Hindlimb muscle (tissue), 1 donor: Measurements from ENCODE around the gene FKBP6. TPM values are rescaled to one million over a fixed set of nuclear protein-coding genes. Genes with fewer than 3 reads are reported as not detected.
"Not testable (repeated sequence)": the region's sequence is repeated elsewhere in the genome, so short reads cannot be mapped to it uniquely, and the experiment has no call there.

Source experiments
- DNase-seq: peaks from one replicate; pipeline ENCODE4 v3.0.0-alpha.2; 2013
- polyA plus RNA-seq: library from polyadenylated mRNA; unstranded; fragments of 120-200 nt; gene quantifications from one replicate; pipeline ENCODE4 v1.2.1, GENCODE V29; 2013; ENCODE audit not compliant: insufficient read length

Gene FKBP6
- polyA plus RNA-seq, 1 donor = 0.12 TPM

GRCh38 chr7:73358590-73359275, 30.8 kb downstream of the FKBP6 start:
- no peak for DNase-seq

- DNase-seq = no peak
Measured at GRCh38 chr7:73359306-73359705, 31.3 kb downstream of the FKBP6 start.

GRCh38 chr7:73359746-73360375, 31.9 kb downstream of the FKBP6 start:
- DNase-seq = no peak

- DNase-seq = not testable (repeated sequence)
Measured at GRCh38 chr7:73360590-73360989, 32.6 kb downstream of the FKBP6 start.

- no peak for DNase-seq
Measured at GRCh38 chr7:73363225-73364005, 35.5 kb downstream of the FKBP6 start.

- no peak for DNase-seq
Measured at GRCh38 chr7:73364006-73364728, 36.2 kb downstream of the FKBP6 start.

- DNase-seq = no peak
Measured at GRCh38 chr7:73366127-73366526, 38.2 kb downstream of the FKBP6 start.

- no peak for DNase-seq
Measured at GRCh38 chr7:73366990-73367389, 39.0 kb downstream of the FKBP6 start.

GRCh38 chr7:73369009-73369408, 41.0 kb downstream of the FKBP6 start:
- no peak for DNase-seq

GRCh38 chr7:73369622-73370021, 41.7 kb downstream of the FKBP6 start:
- DNase-seq = no peak

GRCh38 chr7:73373741-73374140, 45.8 kb downstream of the FKBP6 start:
- no peak for DNase-seq

GRCh38 chr7:73376262-73376661, 48.3 kb downstream of the FKBP6 start:
- DNase-seq = not testable (repeated sequence)

- no peak for DNase-seq
Measured at GRCh38 chr7:73376671-73377412, 48.9 kb downstream of the FKBP6 start.

GRCh38 chr7:73377413-73378200, 49.6 kb downstream of the FKBP6 start:
- not testable (repeated sequence) for DNase-seq

GRCh38 chr7:73382934-73383503, 55.1 kb downstream of the FKBP6 start:
- no peak for DNase-seq

GRCh38 chr7:73387221-73387828, 59.4 kb downstream of the FKBP6 start:
- DNase-seq = no peak

- DNase-seq = no peak
Measured at GRCh38 chr7:73387908-73388414, 60.0 kb downstream of the FKBP6 start.

GRCh38 chr7:73391396-73391795, 63.4 kb downstream of the FKBP6 start:
- DNase-seq = no peak

GRCh38 chr7:73394422-73394821, 66.5 kb downstream of the FKBP6 start:
- no peak for DNase-seq
